NCI-H1436 treated with DMSO at 0.1 percent for 48 hours (cell line): ENCODE measurements around the gene KAZN.

Experiments
- DNase-seq: peaks from one replicate; lab custom pipeline; 2025; lab: John Stamatoyannopoulos, UW

The KAZN gene

GRCh38 chr1:15011160-15011559 lies 412.7 kb downstream of the KAZN start:
- no peak for DNase-seq

GRCh38 chr1:15011661-15012060 lies 413.2 kb downstream of the KAZN start:
- no peak for DNase-seq

GRCh38 chr1:15012822-15013221 lies 414.3 kb downstream of the KAZN start:
- no peak for DNase-seq

- DNase-seq, result no peak
These were observed 415.3 kb downstream of the KAZN start for GRCh38 chr1:15013767-15014166.

GRCh38 chr1:15014516-15014915 lies 416.0 kb downstream of the KAZN start:
- DNase-seq, result no peak

GRCh38 chr1:15016001-15016400 lies 417.5 kb downstream of the KAZN start:
- no peak for DNase-seq

- DNase-seq, result no peak
These were observed 418.0 kb downstream of the KAZN start for GRCh38 chr1:15016526-15016925.

GRCh38 chr1:15017120-15017519 lies 418.6 kb downstream of the KAZN start:
- no peak for DNase-seq

- DNase-seq, result no peak
These were observed 420.3 kb downstream of the KAZN start for GRCh38 chr1:15018767-15019166.

- no peak for DNase-seq
These were observed 422.7 kb downstream of the KAZN start for GRCh38 chr1:15020943-15021745.

GRCh38 chr1:15022048-15022447 lies 423.6 kb downstream of the KAZN start:
- no peak for DNase-seq

- DNase-seq, result no peak
These were observed 424.7 kb downstream of the KAZN start for GRCh38 chr1:15023205-15023604.

GRCh38 chr1:15023976-15024375 lies 425.5 kb downstream of the KAZN start:
- no peak for DNase-seq

GRCh38 chr1:15026117-15026489 lies 427.6 kb downstream of the KAZN start:
- DNase-seq, result no peak

GRCh38 chr1:15027515-15027986 lies 429.1 kb downstream of the KAZN start:
- no peak for DNase-seq

- DNase-seq, result no peak
These were observed 429.6 kb downstream of the KAZN start for GRCh38 chr1:15028102-15028501.

GRCh38 chr1:15028616-15029015 lies 430.1 kb downstream of the KAZN start:
- no peak for DNase-seq

GRCh38 chr1:15029036-15029435 lies 430.6 kb downstream of the KAZN start:
- no peak for DNase-seq

GRCh38 chr1:15029786-15030185 lies 431.3 kb downstream of the KAZN start:
- no peak for DNase-seq

GRCh38 chr1:15031251-15031933 lies 432.9 kb downstream of the KAZN start:
- DNase-seq, result no peak

- no peak for DNase-seq
These were observed 434.8 kb downstream of the KAZN start for GRCh38 chr1:15033264-15033663.

GRCh38 chr1:15034656-15035055 lies 436.2 kb downstream of the KAZN start:
- no peak for DNase-seq

GRCh38 chr1:15035236-15035635 lies 436.8 kb downstream of the KAZN start:
- no peak for DNase-seq

- DNase-seq, result no peak
These were observed 437.6 kb downstream of the KAZN start for GRCh38 chr1:15036101-15036500.
